Tibial nerve (tissue), 4 donors: ENCODE measurements around the gene DMWD.
"Not testable (repeated sequence)": the region's sequence is repeated elsewhere in the genome, so short reads cannot be mapped to it uniquely, and the experiment has no call there.

Experiments used
- EP300 ChIP-seq, 2 donors: sonication (generic); formaldehyde crosslinking; IDR thresholded peaks; one replicate each; pipeline ENCODE4 v1.6.1; 2017; ENCODE audit warnings: antibody characterized with exemption in 2 of 2, mild to moderate bottlenecking in 1 of 2
- POLR2A ChIP-seq, 2 donors: fragments of 450-650 bp; IDR thresholded peaks; one replicate each; pipeline ENCODE4 v1.6.1; 2017; ENCODE audit warnings: antibody characterized with exemption in 2 of 2, mild to moderate bottlenecking in 2 of 2, moderate library complexity in 2 of 2
- TF ChIP-seq, protein P1 (sequence below), 5 experiments: fragments of 200-600 bp in 3 of 5; fragments of 450-650 bp in 2 of 5; sonication (generic) in 3 of 5; IDR thresholded peaks; one replicate each; pipeline ENCODE4 v1.5.1; 2016 to 2019; ENCODE audit warnings: antibody characterized with exemption in 5 of 5, mild to moderate bottlenecking in 3 of 5, moderate library complexity in 2 of 5

DNA sequence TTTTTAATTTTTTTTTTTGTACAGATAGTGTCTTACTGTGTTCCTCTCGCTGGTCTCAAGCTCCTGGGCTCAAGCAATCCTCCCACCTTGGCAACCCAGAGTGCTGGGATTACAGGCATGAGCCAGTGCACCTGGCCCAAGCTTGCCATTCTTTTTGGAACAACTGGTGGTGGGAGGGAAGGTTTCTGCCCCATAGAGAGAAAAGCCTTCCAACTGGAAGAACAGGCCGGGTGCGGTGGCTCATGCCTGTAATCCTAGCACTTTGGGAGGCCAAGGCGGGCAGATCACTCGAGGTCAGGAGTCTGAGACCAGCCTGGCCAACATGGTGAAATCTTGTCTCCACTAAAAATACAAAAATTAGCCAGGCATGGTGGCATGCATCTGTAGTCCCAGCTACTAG is 6.9 kb upstream of the DMWD start:
- not testable (repeated sequence) for TF ChIP-seq POLR2A, EP300 (IDR thresholded peaks at IDR 0.05)
- TF ChIP-seq, protein P1, sequence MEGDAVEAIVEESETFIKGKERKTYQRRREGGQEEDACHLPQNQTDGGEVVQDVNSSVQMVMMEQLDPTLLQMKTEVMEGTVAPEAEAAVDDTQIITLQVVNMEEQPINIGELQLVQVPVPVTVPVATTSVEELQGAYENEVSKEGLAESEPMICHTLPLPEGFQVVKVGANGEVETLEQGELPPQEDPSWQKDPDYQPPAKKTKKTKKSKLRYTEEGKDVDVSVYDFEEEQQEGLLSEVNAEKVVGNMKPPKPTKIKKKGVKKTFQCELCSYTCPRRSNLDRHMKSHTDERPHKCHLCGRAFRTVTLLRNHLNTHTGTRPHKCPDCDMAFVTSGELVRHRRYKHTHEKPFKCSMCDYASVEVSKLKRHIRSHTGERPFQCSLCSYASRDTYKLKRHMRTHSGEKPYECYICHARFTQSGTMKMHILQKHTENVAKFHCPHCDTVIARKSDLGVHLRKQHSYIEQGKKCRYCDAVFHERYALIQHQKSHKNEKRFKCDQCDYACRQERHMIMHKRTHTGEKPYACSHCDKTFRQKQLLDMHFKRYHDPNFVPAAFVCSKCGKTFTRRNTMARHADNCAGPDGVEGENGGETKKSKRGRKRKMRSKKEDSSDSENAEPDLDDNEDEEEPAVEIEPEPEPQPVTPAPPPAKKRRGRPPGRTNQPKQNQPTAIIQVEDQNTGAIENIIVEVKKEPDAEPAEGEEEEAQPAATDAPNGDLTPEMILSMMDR (IDR thresholded peaks at IDR 0.05) = not testable (repeated sequence)
